ENCODE measurements around the gene KYNU. TPM values are rescaled to one million over a fixed set of nuclear protein-coding genes. Genes with fewer than 3 reads are reported as not detected.

Gene KYNU
- total RNA-seq, 1 donor from 2014 or later, result 4.0 TPM

DNA sequence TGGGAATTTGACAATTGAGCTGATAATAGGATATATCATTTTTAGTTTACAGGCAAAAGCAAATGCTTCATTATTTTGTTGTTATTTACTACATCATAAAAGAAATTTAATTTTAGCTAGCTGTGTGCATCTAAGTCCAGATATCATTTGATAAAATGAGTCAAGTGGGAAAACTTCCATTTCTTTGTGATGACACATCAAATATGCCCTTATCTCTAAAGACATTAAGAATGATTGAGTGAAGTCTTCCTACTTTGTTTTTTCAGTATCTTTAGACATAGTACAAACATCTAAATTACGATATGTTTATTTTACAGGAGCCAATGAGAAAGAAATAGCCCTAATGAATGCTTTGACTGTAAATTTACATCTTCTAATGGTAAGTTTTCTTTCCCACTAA lies 77.0 kb downstream of the KYNU start:
- DNase-seq (ENCODE audit: extremely low read depth, low read depth, low spot score), result no peak

GRCh38 chr2:142957144-142957543 lies 79.7 kb downstream of the KYNU start:
- no peak for DNase-seq (ENCODE audit: extremely low read depth, low read depth, low spot score)

GRCh38 chr2:142961202-142961601 lies 83.7 kb downstream of the KYNU start:
- no peak for DNase-seq (ENCODE audit: extremely low read depth, low read depth, low spot score)

DNA sequence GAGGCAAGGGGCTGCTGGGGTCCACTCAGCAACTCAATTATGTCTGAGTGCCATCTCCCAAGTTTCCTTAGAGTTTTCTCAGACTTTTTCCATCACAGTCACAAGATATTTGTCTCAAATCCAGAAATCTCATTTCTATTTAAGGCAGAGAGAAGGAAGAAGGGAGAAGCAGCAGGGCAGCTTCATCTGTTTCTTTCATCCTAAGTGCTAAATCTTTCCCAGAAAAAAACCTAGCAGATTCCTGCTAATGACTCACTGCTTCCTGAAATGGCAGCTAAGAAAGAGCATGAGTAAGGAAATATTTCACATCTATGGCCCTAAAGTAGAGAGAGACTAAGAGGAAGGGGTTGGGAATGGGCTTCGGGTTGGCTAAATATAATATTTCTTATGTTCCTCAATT lies 88.0 kb downstream of the KYNU start:
- no peak for DNase-seq (ENCODE audit: extremely low read depth, low read depth, low spot score)

GRCh38 chr2:142966284-142966683 lies 88.8 kb downstream of the KYNU start:
- DNase-seq (ENCODE audit: extremely low read depth, low read depth, low spot score), result no peak

DNA sequence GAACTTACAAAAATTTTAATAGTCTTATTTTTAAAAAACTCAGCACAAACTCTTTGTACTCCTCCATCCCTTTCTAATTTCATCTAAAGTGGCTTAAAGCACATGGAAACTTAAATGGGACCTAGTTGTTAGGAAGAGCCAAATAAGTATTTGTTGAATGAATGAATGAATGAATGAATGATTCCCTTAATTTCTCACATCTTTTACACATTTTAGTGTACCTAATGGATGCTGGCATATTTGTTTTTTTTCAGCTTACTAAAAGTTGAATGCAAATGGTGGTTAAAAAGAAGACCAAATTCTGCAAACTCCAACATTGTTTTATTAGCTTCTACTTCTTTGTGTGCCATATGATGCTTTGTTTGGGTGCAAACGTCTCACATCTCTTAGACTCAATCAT lies 89.6 kb downstream of the KYNU start:
- DNase-seq (ENCODE audit: extremely low read depth, low read depth, low spot score), result no peak

- DNase-seq (ENCODE audit: extremely low read depth, low read depth, low spot score), result no peak
These were observed 95.8 kb downstream of the KYNU start for GRCh38 chr2:142973160-142973821.

GRCh38 chr2:142973822-142974207 lies 96.4 kb downstream of the KYNU start:
- peak; percentile 29 for DNase-seq (ENCODE audit: extremely low read depth, low read depth, low spot score)

DNA sequence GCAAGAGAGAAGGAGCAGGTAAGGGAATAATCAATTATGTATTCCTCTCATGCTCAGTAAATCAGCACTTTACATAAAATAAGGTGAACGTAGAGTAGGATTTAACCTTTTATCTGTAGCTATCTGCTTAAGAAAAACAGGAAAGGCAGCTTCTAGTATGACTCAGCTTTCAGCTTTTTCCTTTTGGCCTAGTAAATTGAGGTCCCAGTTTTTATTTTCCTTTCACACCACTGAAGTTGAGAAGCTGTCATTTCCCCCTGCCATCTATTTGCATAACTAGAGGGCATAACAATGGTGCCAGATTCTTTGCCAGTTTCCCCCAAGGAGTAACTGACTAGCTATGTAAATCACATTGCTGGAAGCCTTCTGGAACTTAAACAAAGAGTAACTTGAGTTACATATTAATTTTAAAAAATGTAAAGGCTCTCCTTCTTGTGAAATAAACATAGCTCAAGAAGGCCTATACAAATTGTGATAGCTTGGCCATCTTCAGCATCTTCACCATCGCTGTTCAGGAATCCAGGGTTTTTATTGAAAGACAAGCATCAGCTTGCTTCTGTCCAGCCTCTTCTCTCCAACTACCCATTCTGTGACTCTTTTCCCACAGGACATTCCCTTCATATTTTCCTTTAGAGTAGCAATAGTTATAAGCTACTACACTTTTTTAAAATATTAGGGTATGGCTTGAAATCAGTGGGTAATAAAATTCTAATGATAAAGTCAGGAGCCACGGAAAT lies 97.0 kb downstream of the KYNU start:
- peak; percentile 94 for DNase-seq (ENCODE audit: extremely low read depth, low read depth, low spot score)

DNA sequence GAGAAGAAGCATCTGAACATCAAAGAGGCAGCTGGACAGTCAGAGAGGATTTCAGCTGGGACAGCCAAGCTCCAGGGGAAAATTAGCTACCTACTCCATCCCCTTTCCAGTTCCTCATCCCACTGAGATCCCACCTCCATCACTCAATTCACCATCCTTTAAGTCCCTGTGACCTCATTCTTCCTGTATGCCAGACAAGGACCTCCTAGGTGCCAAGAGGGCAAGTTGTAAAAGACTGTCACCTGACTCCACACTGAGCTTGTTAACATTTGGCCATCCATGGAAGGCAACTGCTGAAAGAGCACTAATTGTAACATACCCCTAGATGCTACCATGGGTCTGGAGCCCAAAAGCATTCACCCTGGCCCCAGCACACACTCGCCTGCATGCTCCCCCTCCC lies 97.8 kb downstream of the KYNU start:
- DNase-seq (ENCODE audit: extremely low read depth, low read depth, low spot score), result no peak

DNA sequence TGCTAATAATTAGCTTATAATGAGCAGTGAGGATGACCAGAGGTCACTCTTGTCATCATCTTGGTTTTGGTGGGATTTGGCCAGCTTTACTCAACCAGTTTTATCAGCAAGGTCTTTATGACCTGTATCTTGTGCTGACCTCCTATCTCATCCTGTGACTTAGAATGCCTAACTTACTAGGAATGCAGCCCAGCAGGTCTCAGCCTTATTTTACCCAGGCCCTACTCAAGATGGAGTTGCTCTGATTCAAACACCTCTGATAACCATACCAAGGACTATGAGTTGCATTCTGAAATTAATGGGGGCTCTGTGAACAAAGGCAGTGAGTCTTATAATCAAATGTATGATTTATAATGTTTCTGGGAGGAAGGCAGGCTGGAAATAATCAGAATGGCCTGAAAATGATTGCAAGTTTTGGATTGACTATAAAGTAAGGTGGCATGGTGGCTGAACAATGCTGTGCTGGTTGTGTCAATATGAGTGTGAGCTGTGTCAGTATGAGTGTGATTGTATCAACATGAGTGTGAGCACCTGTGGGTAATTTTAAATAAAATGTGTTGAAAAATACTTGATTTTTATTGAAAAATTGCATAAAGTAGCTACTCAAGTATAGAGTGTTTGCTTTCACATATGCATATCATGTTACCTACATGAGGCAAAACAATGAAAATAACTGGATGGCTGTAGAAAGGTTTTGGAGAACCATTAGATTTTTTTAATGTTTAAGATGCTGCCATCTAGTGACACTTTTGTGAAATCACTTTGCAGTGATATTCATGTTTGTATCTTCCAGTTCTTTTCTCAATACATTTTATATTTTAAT lies 103.0 kb downstream of the KYNU start:
- DNase-seq (ENCODE audit: extremely low read depth, low read depth, low spot score), result peak; percentile 29

- no peak for DNase-seq (ENCODE audit: extremely low read depth, low read depth, low spot score)
These were observed 103.6 kb downstream of the KYNU start for GRCh38 chr2:142981069-142981378.

DNA sequence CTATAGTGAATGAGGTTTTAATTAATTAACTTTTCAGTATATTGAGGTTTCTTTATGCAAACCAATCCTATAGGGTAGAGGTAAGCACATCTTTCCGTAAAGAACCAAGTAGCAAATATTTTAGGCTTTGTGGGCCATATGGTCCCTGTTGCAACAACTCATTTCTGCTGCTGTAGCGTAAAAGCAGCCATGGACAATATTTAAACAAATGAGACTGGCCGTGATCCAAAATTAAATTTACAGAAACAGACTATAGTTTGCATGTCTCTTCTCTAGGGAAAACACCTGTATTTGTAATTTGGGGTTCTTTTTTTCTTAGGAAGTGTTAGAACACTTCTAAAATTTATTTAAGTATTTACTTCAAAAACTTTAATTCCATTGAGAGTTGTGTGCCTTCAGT lies 104.3 kb downstream of the KYNU start:
- DNase-seq (ENCODE audit: extremely low read depth, low read depth, low spot score), result no peak

GRCh38 chr2:142983174-142983573 lies 105.7 kb downstream of the KYNU start:
- DNase-seq (ENCODE audit: extremely low read depth, low read depth, low spot score), result no peak

GRCh38 chr2:142984657-142985056 lies 107.2 kb downstream of the KYNU start:
- no peak for DNase-seq (ENCODE audit: extremely low read depth, low read depth, low spot score)

DNA sequence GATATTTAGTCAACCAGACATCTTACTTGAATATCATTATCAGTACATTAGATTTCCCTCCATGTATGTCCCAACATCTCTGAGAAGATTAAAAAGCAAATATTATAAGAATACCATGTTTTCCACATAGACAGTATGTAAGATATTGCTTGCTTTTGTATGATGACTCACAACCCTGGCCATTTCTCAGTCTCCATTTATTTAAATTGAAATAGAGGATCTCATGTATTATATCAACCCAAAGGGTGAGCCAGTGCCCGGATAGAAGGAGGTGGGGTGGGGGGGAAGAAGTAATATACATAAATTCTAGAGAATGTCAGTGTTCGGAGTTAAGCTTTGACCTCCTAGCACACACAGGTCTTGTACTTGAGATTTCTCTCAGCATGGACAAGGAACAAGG lies 109.6 kb downstream of the KYNU start:
- DNase-seq (ENCODE audit: extremely low read depth, low read depth, low spot score), result no peak

- peak; percentile 27 for DNase-seq (ENCODE audit: extremely low read depth, low read depth, low spot score)
These were observed 112.1 kb downstream of the KYNU start for GRCh38 chr2:142989273-142990204.

DNA sequence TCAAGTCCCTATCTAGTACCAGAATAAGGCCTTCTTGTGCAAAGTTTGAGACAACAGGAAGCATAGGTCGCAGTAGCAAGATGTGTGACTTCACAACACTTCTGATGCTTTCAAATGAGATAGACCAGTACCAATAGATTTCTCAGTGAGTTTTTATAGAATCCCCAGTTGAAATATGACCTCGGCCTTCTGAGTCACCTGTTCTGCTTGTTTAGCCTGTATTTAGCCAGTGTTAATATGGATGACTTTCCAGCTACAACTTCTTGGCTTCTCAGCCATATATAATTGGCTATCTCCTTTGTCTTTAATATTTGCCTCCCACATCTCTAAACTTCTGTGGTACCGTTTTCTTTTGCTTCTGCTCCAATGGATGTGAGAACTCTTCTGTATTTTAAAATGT lies 113.8 kb downstream of the KYNU start:
- no peak for DNase-seq (ENCODE audit: extremely low read depth, low read depth, low spot score)

GRCh38 chr2:142992840-142993239 lies 115.4 kb downstream of the KYNU start:
- DNase-seq (ENCODE audit: extremely low read depth, low read depth, low spot score), result no peak

DNA sequence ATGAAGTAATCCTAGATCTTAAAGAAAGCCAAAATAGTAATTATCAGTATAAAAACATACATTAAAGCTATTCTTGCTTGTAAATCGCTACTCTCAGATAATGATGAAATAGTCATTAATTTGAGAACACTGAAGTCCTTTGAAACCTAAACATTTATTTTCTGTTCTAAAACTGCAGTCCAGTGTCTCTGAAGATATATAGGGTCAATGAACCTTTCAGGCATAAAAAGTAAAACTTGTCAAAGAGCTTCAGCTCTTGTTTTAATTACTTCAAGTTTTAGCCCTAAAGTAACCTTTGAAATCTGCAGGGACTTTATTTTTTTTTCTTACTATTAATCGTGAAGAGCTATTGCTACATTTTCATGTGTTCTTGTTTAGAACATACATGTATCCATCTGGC lies 116.3 kb downstream of the KYNU start:
- DNase-seq (ENCODE audit: extremely low read depth, low read depth, low spot score), result no peak

GRCh38 chr2:142994665-142995064 lies 117.2 kb downstream of the KYNU start:
- DNase-seq (ENCODE audit: extremely low read depth, low read depth, low spot score), result no peak
